ENCODE measurements around the gene MEIS2.

The MEIS2 gene

GRCh38 chr15:36882487-36883131 is 217.7 kb downstream of the MEIS2 start:
- DNase-seq (ENCODE audit: extremely low spot score), result no peak
- ChIA-PET CTCF (interaction anchor here (0.6 to 0.7 kb wide), 2 partner anchors 224 to 743 kb away, joined by 3 read pairs; no protein-coding TSS in a partner anchor), POLR2A (interaction anchor here (2.2 kb wide), 1 partner anchor 219 kb away, joined by 9 read pairs; the partner anchor contains the start of gene MEIS2)
- TF ChIP-seq SUZ12 (IDR thresholded peaks at IDR 0.05) (no peak), SP1 (IDR thresholded peaks at IDR 0.05) (no peak), HDGF (IDR thresholded peaks at IDR 0.05; ENCODE audit: borderline replicate concordance) (no peak), PKNOX1 (IDR thresholded peaks at IDR 0.05) (no peak), LEF1 (IDR thresholded peaks at IDR 0.05; ENCODE audit: borderline replicate concordance) (no peak), TARDBP (IDR thresholded peaks at IDR 0.05) (no peak), ZNF384 (IDR thresholded peaks at IDR 0.05) (no peak), NFRKB (IDR thresholded peaks at IDR 0.05) (no peak), ARNT (IDR thresholded peaks at IDR 0.05) (no peak)

GRCh38 chr15:36882056-36882455 is 218.3 kb downstream of the MEIS2 start:
- TF ChIP-seq ARNT (IDR thresholded peaks at IDR 0.05) (no peak), HDGF (IDR thresholded peaks at IDR 0.05; ENCODE audit: borderline replicate concordance) (no peak), NFRKB (IDR thresholded peaks at IDR 0.05) (no peak), SP1 (IDR thresholded peaks at IDR 0.05) (no peak), TARDBP (IDR thresholded peaks at IDR 0.05) (no peak), FOXM1 (IDR thresholded peaks at IDR 0.05; ENCODE audit: borderline replicate concordance) (no peak), BHLHE40 (IDR thresholded peaks at IDR 0.05; ENCODE audit: borderline replicate concordance) (no peak), FOXA1 (IDR thresholded peaks at IDR 0.05) (no peak), ZNF384 (IDR thresholded peaks at IDR 0.05) (no peak), CTBP1 (IDR thresholded peaks at IDR 0.05; ENCODE audit: borderline replicate concordance) (no peak), ELF4 (IDR thresholded peaks at IDR 0.05) (no peak), L3MBTL2 (conservative IDR thresholded peaks at IDR 0.05) (no peak), PKNOX1 (IDR thresholded peaks at IDR 0.05) (no peak), SUZ12 (IDR thresholded peaks at IDR 0.05) (no peak), LEF1 (IDR thresholded peaks at IDR 0.05; ENCODE audit: borderline replicate concordance) (no peak)
- no peak for DNase-seq (ENCODE audit: extremely low spot score)
- ChIA-PET CTCF (no interaction called here), POLR2A (no interaction called here)

DNA sequence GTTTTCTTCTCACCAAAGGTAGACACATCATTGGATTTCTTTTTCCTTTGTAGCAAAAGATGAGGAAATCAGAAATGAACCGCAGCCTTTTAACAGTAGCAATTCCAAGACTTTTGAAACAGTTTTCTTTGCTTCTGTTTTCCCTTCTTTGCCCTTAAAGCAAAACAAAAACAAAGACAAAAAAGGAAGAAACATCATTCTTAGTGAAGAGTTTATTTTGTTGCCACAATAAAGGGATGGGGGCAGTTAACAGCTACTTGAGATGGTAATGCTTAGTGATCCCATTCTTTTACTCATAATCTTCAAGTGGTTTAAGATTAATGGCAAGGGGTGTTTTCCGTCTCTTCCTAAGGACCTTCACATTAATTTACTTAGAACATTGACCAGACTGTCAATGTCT is 218.8 kb downstream of the MEIS2 start:
- ChIA-PET POLR2A (no interaction called here), CTCF (no interaction called here)
- no peak for DNase-seq (ENCODE audit: extremely low spot score)
- no peak for TF ChIP-seq SUZ12 (IDR thresholded peaks at IDR 0.05)
- no peak for TF ChIP-seq FOXM1 (IDR thresholded peaks at IDR 0.05; ENCODE audit: borderline replicate concordance)
- TF ChIP-seq FOXK2 (IDR thresholded peaks at IDR 0.05), result no peak
- no peak for TF ChIP-seq ARNT (IDR thresholded peaks at IDR 0.05)
- no peak for TF ChIP-seq ZNF384 (IDR thresholded peaks at IDR 0.05)
- TF ChIP-seq NFRKB (IDR thresholded peaks at IDR 0.05), result no peak
- TF ChIP-seq BHLHE40 (IDR thresholded peaks at IDR 0.05; ENCODE audit: borderline replicate concordance), result no peak
- no peak for TF ChIP-seq ELF4 (IDR thresholded peaks at IDR 0.05)
- TF ChIP-seq TARDBP (IDR thresholded peaks at IDR 0.05), result no peak
- no peak for TF ChIP-seq FOXA1 (IDR thresholded peaks at IDR 0.05)
- no peak for TF ChIP-seq LEF1 (IDR thresholded peaks at IDR 0.05; ENCODE audit: borderline replicate concordance)
- no peak for TF ChIP-seq CTBP1 (IDR thresholded peaks at IDR 0.05; ENCODE audit: borderline replicate concordance)
- no peak for TF ChIP-seq HDGF (IDR thresholded peaks at IDR 0.05; ENCODE audit: borderline replicate concordance)

DNA sequence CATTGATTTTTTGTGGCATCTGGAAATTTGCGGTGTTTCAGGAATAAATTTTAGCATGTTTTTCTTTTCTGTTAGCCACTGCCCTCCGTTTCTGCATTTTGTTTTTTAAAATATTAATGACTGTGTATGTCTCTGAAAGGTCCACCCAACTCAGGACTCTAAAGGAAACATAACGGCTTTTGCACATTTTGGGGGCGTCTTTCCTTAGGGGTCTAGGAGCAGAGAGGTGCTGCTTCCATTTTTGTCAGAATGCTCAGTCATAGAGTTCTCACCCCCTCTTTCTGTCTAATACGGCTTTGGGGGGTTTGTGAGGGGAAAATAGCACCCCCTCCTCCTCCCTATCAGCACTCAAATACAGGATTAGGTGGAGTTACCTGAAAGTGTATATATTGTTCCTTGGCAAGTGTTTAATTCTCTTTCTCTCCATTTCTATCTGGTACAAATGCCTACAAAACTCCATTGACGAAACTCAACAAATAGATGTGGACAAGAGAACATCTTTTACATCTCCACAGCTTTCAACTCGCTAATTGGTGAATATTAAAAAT is 219.4 kb downstream of the MEIS2 start:
- POLR2A ChIA-PET, result no interaction called here
- CTCF ChIA-PET, result no interaction called here
- TF ChIP-seq ARNT (IDR thresholded peaks at IDR 0.05) (no peak), FOXK2 (IDR thresholded peaks at IDR 0.05) (no peak), NFRKB (IDR thresholded peaks at IDR 0.05) (no peak), BHLHE40 (IDR thresholded peaks at IDR 0.05; ENCODE audit: borderline replicate concordance) (no peak)
- no peak for DNase-seq (ENCODE audit: extremely low spot score)

- no peak for DNase-seq (ENCODE audit: extremely low spot score)
- CTCF ChIA-PET, result no interaction called here
- TF ChIP-seq ELF4 (IDR thresholded peaks at IDR 0.05) (no peak), FOXK2 (IDR thresholded peaks at IDR 0.05) (no peak), ZNF384 (IDR thresholded peaks at IDR 0.05) (no peak), NFRKB (IDR thresholded peaks at IDR 0.05) (no peak), PKNOX1 (IDR thresholded peaks at IDR 0.05) (no peak)
- POLR2A ChIA-PET, result no interaction called here
These were observed 220.0 kb downstream of the MEIS2 start for GRCh38 chr15:36880224-36880912.

GRCh38 chr15:36879568-36880222 is 220.7 kb downstream of the MEIS2 start:
- TF ChIP-seq ELF4 (IDR thresholded peaks at IDR 0.05) (no peak), ARNT (IDR thresholded peaks at IDR 0.05) (no peak), NFRKB (IDR thresholded peaks at IDR 0.05) (no peak), LEF1 (IDR thresholded peaks at IDR 0.05; ENCODE audit: borderline replicate concordance) (no peak), PKNOX1 (IDR thresholded peaks at IDR 0.05) (no peak), SUZ12 (IDR thresholded peaks at IDR 0.05) (no peak)
- ChIA-PET POLR2A (no interaction called here), CTCF (no interaction called here)
- DNase-seq (ENCODE audit: extremely low spot score), result no peak

Measured in HEK293T (cell line).